ENCODE results near the gene CDK4.

Gene CDK4

DNA sequence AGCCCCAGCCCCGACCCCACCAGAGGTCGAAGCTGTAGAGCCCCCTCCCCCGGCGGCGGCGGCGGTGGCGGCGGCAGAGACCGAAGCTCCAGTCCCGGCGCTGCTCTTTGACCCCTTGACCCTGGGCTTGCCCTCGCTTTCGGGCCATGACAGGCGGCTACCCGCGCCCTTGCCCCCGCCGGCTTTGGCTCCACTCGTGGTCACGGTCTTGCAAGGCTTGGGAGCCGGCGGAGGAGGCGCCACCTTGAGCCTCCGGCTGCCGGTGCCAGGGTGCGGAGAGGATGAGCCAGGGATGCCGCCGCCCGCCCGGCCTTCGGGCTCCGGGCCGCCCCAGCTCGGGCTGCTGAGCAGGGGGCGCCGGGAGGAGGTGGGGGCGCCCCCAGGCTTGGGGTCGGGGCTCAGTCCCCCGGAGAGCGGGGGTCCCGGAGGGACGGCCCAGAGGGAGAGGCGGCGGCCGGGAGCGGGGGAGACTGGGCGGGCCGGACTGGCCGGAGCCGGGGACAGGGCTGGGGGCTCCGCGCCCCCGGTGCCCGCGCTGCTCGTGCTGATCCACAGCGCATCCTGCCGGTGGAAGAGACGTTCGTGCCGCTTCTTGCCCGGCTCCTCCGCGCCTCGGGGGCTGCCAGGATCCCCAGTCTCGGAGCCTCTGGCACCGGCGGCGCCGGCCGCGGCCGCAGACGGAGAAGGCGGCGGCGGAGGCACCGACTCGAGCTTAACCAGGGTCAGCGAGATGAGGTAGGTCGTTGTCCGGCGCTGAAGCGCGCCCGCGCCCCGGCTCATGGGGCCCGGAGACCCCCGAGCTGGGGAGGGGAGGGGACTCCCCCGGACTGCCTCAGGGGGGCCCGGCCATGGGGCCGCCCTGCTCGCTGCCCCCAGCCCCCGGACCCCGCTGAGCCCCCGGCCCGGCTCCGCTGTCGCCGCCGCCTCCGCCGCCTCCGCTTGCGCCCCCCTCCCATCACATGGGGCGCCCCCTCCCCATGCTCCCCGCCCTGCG lies 14.3 kb downstream of the CDK4 start:
- DNase-seq, result no peak

DNA sequence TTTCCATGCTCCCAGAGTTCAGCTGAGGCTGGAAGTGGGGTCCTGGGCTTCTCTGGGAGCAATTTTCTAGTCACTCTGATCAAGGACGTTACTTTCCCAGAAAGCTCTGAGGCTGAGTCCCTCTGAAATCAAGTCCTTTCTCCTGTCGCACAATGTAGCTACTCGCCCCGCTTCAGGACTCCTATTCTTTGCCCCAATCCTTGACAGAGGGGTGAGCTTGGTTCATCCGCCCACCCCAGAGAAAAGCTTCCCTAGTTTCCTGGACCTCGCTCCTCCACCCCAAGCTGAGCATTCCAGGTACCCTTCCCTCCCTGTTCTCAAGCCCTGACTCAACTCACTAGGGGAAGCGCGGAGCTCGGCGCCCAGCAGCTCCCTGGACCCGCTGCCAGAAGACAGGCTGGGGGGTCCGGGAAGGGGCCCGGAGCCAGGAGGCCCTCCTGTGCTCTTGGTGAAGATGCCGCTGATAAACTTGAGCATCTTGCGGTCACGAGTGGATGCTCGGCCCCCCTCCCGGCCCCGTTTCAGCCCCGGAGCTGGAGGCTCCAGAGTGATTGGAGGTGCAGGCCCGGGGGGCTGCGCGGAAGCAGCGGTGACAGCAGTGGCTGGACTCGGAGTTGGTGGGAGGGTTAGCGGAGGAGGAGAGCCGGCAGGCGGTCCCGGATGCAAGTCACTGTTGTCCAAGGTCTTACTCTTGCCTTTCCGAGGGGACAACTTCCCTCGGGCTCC lies 15.2 kb downstream of the CDK4 start:
- no peak for DNase-seq

DNA sequence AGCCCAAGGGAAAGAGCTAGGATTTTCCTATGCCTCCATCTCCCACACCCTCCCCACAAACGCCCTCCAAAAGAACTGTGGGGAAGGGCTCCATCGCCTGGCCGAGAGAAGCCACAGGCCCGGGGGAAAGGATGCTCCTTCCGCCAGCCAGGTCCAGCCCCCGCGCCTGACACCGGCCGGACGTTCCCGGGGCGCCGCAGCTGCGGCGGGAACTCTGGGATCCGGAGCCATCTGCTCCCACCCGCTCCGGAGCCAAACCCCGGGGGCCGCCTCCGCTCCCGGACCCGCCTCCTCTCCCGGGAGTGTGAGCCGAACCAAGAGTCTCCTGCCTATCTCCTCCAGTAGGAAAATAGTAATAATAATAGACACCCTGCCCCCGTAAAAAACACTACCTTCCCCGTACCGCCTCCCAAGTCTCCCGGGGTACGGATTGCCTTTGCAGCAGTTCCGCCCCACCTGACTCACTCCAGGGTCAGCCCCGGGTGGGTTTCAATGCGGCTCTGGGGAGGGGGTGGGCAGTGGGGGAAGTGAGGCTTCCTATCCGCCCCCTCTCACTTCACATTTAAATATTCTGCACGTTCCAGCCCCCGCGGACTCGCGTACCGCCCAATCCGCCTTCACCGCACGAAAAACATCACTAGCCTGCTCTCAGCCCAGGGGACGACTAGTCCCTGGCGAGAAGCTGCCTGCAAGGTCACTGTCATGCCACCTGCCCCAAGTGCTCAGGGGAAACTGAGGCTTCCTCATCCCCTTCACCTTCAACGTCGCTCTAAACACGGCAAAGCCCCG lies 16.0 kb downstream of the CDK4 start:
- no peak for DNase-seq

DNA sequence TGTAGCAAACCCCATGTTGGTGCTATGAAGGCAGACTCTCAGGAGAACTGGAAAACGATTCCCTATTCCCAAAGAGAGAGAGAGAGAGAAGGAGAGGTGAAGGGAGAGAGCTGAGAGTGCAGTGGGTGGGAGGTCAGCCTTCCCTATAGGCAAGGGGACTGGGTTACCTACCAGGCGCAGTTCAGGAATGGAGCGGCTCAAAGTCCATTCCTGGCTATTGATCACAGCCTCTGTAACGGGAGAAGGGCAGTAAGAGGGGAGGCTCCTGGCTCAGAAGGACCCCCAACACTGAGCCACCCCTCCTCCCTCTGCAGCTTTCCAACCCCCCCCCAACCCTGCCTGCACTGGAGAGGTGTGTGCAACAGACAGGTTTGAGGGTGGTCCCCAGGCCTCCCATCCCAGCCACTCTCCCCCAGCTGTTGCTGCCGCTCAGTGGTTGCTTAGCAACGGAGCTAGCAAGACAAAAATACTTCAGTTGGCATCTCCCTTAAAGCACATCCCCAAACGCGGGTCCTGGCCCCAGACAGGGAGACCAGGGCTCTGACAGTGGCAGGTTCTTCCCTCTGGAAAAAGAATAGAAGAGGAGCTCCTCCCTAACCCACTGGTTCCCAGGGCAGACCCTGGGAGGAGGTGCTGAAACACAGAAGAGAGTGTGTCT lies 16.8 kb downstream of the CDK4 start:
- DNase-seq, result no peak

DNA sequence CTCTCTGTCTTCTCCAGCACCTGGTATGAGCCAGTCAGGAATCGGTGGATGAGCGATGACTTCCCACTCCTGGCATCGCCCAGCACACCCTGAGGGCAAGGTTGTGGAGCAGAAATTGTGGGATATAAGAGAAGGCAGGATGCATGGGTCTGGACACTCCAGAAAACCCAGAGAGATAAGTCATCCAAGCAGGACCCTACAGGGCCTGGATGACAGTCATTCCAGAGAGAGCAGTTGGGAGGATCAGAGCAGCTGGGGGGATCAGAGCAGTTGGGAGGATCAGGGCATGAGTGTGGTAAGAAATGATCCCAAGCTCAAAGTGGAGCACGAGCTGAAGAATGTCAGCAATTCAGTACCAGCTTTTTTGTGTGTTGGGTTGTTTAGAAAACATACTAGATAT lies 17.5 kb downstream of the CDK4 start:
- no peak for DNase-seq

DNA sequence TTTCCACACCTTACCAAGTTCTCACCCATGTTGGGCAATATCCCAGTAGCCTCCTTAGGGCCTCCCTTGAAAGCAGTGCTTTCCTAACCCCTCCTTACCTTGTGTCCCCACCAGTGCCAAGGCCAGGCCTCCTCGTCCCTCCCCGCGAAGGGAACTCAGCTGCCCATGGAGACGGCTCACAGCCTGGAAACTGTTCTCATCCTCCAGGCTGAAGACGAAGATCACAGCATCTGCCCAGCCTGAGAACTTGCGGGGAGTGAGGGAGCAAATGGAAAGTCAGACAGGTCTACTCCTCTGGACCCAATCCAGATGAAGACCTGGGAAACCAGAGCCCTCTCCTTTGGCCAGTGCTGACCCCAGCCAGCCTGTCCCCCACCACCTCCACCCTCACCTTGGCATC lies 18.2 kb downstream of the CDK4 start:
- DNase-seq, result no peak

DNA sequence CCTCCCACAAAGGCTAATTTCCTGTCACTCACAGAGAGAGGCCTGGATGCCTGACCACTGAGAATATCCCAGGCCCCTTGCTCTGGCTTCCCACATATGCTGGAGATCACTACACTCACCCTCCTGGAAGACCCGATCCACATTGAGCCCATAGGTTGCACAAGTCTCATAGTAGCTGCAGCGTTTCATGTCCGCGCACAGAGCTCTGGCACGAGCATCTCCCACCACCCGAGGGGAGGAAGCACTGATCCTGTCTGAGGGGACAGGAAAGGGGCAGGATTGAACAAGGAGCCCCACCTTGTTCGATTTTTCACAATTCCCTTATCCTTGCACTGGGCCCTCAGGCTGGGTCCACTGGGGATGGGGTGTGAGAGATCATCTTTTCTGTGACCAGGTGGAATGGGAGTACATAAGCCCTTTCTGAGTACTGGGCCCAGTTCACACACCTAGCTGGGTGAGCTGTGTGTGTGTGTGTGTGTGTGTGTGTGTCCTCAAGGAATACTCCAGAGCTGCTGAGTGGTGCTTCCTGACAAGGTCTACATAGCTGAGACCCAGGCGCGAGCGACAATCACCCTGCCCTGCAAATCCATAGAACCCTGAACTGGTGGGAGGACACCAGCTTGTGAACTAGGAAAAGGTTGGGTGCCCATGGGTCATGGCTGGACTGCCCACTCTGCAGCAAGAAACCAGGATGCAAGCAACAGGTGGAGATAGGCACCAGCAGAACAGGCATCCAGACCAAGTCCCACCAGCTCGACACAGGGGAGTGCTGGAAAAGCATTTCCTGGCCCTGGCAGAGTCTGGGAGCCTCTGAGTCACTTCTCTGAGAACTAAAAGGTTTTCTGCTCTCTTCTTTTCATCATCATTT lies 19.1 kb downstream of the CDK4 start:
- DNase-seq, result no peak

DNA sequence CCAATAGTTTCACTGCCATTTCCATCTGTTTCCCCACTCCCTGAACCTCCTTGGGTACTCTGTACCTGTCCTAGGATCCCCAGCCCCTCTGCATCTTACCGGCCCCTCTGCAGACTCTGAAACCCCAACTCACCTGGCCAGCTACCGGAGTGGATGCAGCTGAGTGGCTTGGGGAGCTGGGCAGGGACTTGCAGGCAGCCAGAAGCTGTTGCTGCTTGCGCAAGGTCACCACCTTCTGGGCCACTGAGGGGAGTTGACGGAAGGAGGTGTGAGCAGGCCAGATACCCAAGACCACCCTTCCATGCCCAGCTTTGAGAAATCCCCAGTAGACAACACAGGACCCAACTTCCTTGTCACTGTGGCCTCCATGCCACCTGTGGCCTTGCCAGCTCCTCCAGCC lies 19.8 kb downstream of the CDK4 start:
- DNase-seq, result no peak

DNA sequence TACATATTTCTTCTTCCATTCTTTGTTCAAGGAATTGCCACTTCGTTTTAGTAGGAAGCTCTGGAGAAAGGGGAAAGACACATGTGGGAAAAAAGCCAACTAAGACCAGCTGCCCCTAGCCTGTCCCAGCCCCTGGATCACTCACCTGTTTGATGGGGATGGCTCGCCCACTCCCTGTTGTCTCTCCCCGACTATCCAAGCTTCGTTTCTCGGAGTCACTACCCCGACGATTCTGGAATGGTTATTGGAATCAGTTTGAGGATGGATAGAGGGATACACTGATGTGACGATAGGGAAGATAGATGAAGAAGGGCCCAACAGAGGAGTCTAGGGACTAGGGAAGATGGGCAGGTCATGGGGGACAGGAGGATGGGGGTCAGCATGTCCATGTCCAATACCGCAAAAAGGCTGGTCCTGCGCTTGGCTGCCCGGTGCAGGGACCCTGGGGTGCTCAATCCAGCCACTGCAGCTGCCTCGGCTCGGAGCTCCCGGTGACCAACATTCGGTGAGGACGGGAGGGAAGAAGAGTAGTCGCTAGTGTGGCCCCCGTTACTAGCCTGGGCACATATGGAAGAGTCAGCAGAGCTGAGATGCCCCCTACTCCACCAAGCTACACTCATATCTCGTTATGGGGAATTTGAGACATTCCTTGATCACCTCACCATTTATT lies 20.6 kb downstream of the CDK4 start:
- no peak for DNase-seq

DNA sequence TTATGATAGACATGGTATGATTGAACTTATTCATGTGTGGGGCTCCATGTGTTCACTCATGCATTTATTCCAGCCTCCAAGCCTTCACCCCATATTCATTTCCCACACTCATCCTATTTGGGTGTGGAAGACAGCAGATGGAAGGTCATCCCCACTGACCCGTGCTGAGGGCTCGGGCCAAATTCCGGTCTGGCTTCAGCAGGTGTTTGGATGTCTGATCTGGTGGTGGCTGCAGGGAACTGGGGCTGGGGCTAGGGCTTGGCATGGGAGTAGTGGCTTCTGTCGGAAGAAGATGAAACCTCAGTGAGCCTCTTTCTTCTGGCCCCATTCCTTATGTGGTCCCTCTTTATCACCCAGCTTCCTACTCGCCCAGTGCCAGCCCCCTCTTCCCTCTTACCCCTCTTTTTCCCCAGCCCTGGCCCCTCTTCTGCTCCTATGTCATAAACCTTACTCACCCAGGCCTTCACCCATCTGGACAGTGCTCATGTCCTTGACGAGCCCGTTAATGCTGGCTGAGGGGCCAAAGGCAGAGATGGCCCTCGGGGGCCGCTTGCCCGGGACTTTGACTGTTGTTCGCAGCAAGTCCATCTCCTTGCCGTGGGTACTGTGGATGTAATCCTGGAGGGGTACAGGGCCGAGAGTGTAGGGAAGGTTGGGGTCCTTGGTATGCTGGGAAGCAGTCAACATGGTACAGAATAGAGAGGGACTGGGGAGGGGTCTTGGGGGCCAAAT lies 21.6 kb downstream of the CDK4 start:
- DNase-seq, result no peak

DNA sequence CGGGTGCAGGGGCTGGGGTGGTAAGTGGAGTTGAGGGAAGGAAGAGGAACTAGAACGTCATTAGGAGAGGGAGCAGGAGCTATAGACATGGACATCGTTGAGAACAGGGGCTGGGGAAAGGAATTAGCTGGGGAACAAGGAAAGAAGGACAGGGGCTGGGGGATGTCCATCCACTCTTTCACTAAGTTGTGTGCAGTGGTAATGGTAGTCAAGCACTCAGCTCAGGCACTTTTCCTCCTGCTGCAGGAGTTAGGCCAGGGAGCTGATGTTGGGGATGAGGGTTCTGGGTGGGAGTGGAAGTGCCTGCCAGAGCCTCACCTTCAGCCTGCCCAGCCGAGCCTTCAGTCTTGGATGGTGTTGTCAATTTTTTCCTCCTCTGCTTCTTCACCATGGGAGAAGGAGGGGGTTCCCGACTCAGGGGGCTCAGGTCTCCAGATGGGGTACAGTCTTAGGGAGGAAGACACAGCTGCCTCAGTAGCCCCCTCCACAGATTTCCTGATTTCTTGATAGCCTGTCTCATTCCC lies 22.7 kb downstream of the CDK4 start:
- DNase-seq, result no peak

DNA sequence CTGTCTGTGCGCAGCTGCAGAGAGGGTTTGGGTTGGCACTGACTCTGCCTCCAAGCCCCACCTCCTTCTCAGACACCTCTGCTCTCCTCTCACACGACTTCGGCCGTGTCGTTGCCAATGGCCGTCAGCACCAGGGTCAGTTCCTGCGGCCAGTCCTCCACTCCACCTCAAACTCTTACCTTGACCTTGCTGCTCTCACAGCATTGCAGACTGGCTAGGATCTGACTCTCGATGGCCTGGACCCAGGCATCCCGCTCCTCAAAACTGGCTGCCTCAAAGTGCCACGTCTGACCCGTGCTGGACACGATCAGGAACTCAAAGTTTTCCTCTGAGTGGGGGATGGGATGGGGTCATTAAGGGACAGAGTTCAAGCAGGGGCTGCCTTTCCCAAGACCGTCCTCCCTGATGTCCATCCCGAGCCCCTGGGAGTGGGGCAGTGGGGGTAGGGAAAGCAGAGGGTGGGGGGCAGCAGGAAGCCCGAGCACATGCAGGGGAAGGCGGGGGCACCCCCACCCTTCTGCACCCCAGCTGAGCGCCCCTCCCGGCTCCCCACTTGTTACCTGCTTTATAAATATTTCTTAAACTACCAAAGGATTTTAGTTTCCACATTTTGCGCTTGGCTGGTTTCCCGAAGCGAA lies 24.2 kb downstream of the CDK4 start:
- DNase-seq, result no peak

DNA sequence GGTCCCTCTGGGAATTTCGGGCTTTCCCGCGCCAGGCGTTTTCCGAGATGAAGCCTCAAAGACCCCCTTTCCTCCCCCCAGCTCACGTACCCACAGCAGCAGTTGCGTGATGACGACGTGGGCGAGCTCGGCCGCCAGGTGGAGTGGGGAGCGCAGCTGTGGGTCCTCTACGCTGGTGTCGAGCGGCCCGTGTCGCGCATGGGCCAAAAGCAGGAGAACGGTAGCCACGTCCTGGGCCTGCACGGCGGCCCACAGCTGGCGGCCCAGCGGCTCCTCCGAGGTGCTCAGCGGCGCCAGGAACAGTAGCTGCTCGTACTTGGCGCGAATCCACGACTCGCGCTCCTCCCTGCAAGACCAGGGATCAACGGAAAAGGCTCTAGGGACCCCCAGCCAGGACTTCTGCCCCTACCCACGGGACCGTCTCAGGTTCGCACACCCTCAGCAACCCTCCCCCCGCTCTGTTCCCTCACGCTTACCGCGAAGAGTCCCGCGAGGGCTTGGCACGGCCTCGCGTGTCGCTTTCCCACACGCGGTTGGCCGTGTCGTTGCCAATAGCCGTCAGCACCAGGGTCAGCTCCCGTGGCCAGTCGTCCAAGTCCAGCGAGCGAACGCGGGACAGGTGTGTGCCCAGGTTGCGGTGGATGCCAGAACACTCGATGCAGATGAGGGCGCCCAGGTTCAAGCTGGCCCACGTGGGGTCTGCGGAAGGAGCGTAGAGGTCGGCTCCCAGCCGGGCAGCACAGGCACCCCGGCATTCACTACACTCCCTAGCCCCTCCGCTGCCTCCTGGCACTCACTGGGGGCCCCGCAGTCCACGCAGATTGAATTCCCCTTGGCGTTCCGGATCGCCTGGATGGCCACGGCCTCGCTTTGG lies 25.0 kb downstream of the CDK4 start:
- DNase-seq, result no peak

DNA sequence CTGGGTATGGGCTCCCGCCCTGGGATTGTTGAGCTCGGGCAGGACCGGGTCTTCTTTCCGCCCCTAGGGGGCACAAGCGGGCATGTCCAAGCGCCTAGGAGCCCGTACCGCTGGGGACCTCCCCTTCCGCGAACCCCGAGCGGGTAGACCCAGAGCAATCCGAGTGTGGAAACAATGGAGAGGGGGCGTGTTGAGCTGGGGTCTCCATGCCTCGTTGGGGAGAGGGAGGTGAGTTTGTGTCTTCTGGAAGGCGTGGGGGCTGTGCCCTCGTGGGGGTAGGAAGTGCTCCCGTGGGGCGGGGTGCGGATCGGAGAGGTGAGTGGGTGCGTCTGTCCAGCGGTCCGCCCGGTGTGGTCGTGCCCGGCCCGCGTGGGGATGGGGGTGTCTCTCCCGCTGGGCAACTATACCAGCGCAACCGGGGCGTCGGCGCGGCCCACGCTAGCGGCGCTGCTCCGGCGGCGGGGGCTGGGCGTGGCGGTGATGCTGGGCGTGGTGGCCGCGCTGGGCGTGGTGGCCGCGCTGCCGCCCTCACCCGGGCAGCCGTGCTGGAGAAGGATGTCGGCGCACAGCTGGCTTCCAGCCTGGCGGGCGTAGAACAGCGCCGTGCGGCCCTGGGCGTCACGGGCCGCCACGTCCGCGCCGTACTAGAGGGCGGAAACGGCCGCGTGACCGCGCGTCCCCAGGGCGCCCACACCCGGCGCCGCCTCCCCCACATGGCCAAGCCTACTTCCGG lies 25.8 kb downstream of the CDK4 start:
- peak in 1 of 2 donors; percentile 43 for DNase-seq

DNA sequence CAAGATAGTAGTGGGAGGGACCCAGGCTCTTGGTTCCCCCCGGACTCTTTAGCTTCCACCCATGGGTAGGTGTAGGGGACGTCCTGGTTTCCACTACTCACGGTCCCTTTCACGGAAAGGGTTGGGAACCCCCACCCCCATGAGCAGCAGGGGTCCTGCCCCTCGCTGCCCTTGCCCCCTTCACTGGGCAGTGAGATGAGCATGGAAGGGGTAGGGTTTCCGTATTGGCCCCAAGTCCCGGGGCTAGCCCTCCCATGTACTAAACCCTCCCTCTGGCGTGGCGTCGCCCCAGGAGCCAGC lies 26.3 kb downstream of the CDK4 start:
- no peak for DNase-seq

DNA sequence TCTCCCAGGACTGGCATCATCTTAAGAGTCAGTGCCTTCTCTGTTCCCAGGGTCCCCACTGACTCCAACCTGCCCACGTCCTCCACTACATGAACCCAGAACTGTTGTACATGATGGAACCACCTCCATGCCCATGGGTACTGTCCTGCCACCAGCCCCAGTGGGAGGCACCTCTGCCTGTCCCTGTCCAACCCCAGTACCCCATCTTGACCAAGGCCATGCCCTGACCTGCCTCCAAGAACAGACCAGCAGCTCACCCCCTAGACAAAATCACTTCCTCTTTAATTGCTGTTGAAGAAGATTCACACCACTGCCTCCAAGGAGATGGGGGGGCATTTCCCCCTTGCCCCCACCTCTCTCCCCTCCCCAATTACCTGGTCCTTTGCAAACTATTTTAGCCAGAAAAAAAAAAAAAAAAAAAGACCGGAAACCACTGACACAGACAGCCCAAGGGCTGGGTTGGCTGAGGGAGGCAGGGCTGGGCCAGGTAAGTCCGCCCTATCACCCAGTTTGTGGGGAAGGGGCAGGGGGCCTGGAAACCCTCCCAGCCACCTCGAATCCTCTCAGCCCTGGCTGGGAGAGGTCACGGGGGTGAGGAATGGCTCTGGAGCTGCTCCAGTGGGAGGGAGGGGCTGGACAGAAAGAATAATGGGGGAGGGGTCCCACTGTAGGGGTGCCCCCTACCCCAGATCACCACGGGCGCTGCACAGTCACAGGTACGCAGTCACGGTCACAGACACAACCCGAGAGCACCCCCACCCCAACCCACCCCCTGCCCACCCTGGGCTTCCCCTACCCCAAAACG lies 27.0 kb downstream of the CDK4 start:
- DNase-seq, result no peak
